ENCODE results near the gene LHFPL3. TPM values are rescaled to one million over a fixed set of nuclear protein-coding genes. Genes with fewer than 3 reads are reported as not detected.

Gene LHFPL3
- total and polyA plus RNA-seq, 2 donors (not counting 3 experiments of a cell fraction or from before 2014, with no cell fraction given), result not detected

GRCh38 chr7:104625956-104626355 lies 297.6 kb downstream of the LHFPL3 start:
- Histone ChIP-seq H2AFZ (ENCODE audit: low read depth, low read length) (no peak overlapping the region), H3K4me2 (ENCODE audit: insufficient read depth, low read length) (no peak overlapping the region), H3K27me3 (ENCODE audit: control insufficient read depth in 2 of 2, insufficient read depth in 2 of 2, low read length in 2 of 2) (no peaks in the 10 kb centered on the region), H3K9me1 (replicated peaks; ENCODE audit: control insufficient read depth, extremely low read depth, insufficient read depth, low read length) (no peaks in the 10 kb centered on the region), H3K27ac (ENCODE audit: insufficient read depth, low read depth, low read length) (no peak overlapping the region), H4K20me1 (replicated peaks; ENCODE audit: control insufficient read depth, extremely low read depth, insufficient read depth, low read length) (no peaks in the 10 kb centered on the region), H3K9ac (replicated peaks; ENCODE audit: extremely low read depth, insufficient read depth, low read length) (no peak overlapping the region), H3K9me3 (replicated peaks; ENCODE audit: control insufficient read depth, insufficient read depth, low read length) (no peaks in the 10 kb centered on the region), H3K4me3 (replicated peaks in 1 of 3; ENCODE audit: insufficient read depth in 1 of 3, low read depth in 1 of 3, low read length in 3 of 3) (no peak overlapping the region), H3K4me1 (ENCODE audit: control insufficient read depth, extremely low read depth, insufficient read depth, low read length) (no peaks in the 10 kb centered on the region), H3K79me2 (ENCODE audit: control insufficient read depth, insufficient read depth, low read length) (no peaks in the 10 kb centered on the region), H3K36me3 (ENCODE audit: control insufficient read depth in 2 of 2, extremely low read depth in 1 of 2, insufficient read depth in 2 of 2, low read length in 2 of 2) (no peaks in the 10 kb centered on the region)
- BruUV-seq (replicated peaks), result no TSS peak
- ChIA-PET POLR2A (no interaction called here), CTCF (no interaction called here)
- intact Hi-C loops (cut with micrococcal nuclease) (no loop called here), dilution Hi-C loops (cut with MboI; ENCODE audit: extremely low pct_ligation_motif_present, low sequenced_read_pairs) (no loop called here)
- FAIRE-seq, result no peak
- TF ChIP-seq POLR2AphosphoS5 (IDR thresholded peaks at IDR 0.05; ENCODE audit: insufficient read depth, low read depth, low read length) (no peak), POLR2A (IDR thresholded peaks at IDR 0.05; ENCODE audit: low read depth, low read length) (no peak)
- DNase-seq (ENCODE audit: low read depth, low spot score), result no peak

- CTCF ChIA-PET, result interaction anchor here (1.0 kb wide), 1 partner anchor 286 kb away, joined by 3 read pairs; no protein-coding TSS in a partner anchor
- intact Hi-C loops (cut with micrococcal nuclease), result no loop called here
These were observed 299.1 kb downstream of the LHFPL3 start for GRCh38 chr7:104627516-104627915.

More at GRCh38 chr7:104627516-104627915, 299.1 kb downstream of the LHFPL3 start:
- Histone ChIP-seq H3K4me1 (ENCODE audit: control insufficient read depth, extremely low read depth, insufficient read depth, low read length) (no peaks in the 10 kb centered on the region), H3K27me3 (ENCODE audit: control insufficient read depth in 2 of 2, insufficient read depth in 2 of 2, low read length in 2 of 2) (no peaks in the 10 kb centered on the region), H3K9me1 (replicated peaks; ENCODE audit: control insufficient read depth, extremely low read depth, insufficient read depth, low read length) (no peaks in the 10 kb centered on the region), H3K4me2 (ENCODE audit: insufficient read depth, low read length) (no peak overlapping the region), H2AFZ (ENCODE audit: low read depth, low read length) (no peak overlapping the region), H3K79me2 (ENCODE audit: control insufficient read depth, insufficient read depth, low read length) (no peaks in the 10 kb centered on the region), H4K20me1 (replicated peaks; ENCODE audit: control insufficient read depth, extremely low read depth, insufficient read depth, low read length) (no peaks in the 10 kb centered on the region), H3K4me3 (replicated peaks in 1 of 3; ENCODE audit: insufficient read depth in 1 of 3, low read depth in 1 of 3, low read length in 3 of 3) (no peak overlapping the region), H3K9ac (replicated peaks; ENCODE audit: extremely low read depth, insufficient read depth, low read length) (no peak overlapping the region), H3K27ac (ENCODE audit: insufficient read depth, low read depth, low read length) (no peak overlapping the region), H3K36me3 (ENCODE audit: control insufficient read depth in 2 of 2, extremely low read depth in 1 of 2, insufficient read depth in 2 of 2, low read length in 2 of 2) (no peaks in the 10 kb centered on the region), H3K9me3 (replicated peaks; ENCODE audit: control insufficient read depth, insufficient read depth, low read length) (no peaks in the 10 kb centered on the region)
- DNase-seq (ENCODE audit: low read depth, low spot score), result peak; percentile 27
- BruUV-seq (replicated peaks), result no TSS peak
- no peak for FAIRE-seq
- TF ChIP-seq MYC (IDR thresholded peaks at IDR 0.05; ENCODE audit: low read depth, low read length), result no peak
- TF ChIP-seq, protein P1, sequence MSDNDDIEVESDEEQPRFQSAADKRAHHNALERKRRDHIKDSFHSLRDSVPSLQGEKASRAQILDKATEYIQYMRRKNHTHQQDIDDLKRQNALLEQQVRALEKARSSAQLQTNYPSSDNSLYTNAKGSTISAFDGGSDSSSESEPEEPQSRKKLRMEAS (IDR thresholded peaks at IDR 0.05; ENCODE audit: insufficient read depth, insufficient read length), result no peak
- TF ChIP-seq GATA2 (IDR thresholded peaks at IDR 0.05; ENCODE audit: insufficient read depth, insufficient read length, low read depth, low read length), result no peak
- no peak for TF ChIP-seq POLR2AphosphoS5 (IDR thresholded peaks at IDR 0.05; ENCODE audit: insufficient read depth, low read depth, low read length)
- TF ChIP-seq, protein P2, sequence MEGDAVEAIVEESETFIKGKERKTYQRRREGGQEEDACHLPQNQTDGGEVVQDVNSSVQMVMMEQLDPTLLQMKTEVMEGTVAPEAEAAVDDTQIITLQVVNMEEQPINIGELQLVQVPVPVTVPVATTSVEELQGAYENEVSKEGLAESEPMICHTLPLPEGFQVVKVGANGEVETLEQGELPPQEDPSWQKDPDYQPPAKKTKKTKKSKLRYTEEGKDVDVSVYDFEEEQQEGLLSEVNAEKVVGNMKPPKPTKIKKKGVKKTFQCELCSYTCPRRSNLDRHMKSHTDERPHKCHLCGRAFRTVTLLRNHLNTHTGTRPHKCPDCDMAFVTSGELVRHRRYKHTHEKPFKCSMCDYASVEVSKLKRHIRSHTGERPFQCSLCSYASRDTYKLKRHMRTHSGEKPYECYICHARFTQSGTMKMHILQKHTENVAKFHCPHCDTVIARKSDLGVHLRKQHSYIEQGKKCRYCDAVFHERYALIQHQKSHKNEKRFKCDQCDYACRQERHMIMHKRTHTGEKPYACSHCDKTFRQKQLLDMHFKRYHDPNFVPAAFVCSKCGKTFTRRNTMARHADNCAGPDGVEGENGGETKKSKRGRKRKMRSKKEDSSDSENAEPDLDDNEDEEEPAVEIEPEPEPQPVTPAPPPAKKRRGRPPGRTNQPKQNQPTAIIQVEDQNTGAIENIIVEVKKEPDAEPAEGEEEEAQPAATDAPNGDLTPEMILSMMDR (IDR thresholded peaks at IDR 0.05; ENCODE audit: extremely low read depth in 1 of 2, insufficient read depth in 1 of 2, low read depth in 1 of 2, low read length in 2 of 2), result no peak
- POLR2A ChIA-PET, result no interaction called here
- dilution Hi-C loops (cut with MboI; ENCODE audit: extremely low pct_ligation_motif_present, low sequenced_read_pairs), result no loop called here

All from endothelial cell of umbilical vein (primary cell).